ENCODE measurements around the gene PAXX.
A peak's percentile ranks its signal among the peaks of the same experiment; 100 is the strongest.
"Not testable (repeated sequence)": the region's sequence is repeated elsewhere in the genome, so short reads cannot be mapped to it uniquely, and the experiment has no call there.

Gene PAXX

GRCh38 chr9:136983167-136983566 lies 9.1 kb upstream of the PAXX start:
- DNase-seq: no peak

- DNase-seq: no peak
Measured at GRCh38 chr9:136983656-136984314, 8.4 kb upstream of the PAXX start.

GRCh38 chr9:136984464-136985026 lies 7.7 kb upstream of the PAXX start:
- DNase-seq: no peak

GRCh38 chr9:136985027-136985602 lies 7.1 kb upstream of the PAXX start:
- no peak for DNase-seq

GRCh38 chr9:136985853-136986252 lies 6.4 kb upstream of the PAXX start:
- no peak for DNase-seq

- no peak for DNase-seq
Measured at GRCh38 chr9:136988872-136989271, 3.4 kb upstream of the PAXX start.

GRCh38 chr9:136990242-136990911 lies 1.8 kb upstream of the PAXX start:
- DNase-seq: no peak

- DNase-seq: no peak
Measured at GRCh38 chr9:136992819-136993369, 672 bp downstream of the PAXX start.

GRCh38 chr9:136994180-136994887 lies 2.1 kb downstream of the PAXX start:
- no peak for DNase-seq

GRCh38 chr9:136994888-136995230 lies 2.6 kb downstream of the PAXX start:
- DNase-seq: no peak

GRCh38 chr9:136995362-136995761 lies 3.1 kb downstream of the PAXX start:
- no peak for DNase-seq

GRCh38 chr9:136995772-136996311 lies 3.6 kb downstream of the PAXX start:
- DNase-seq: no peak

GRCh38 chr9:136996361-136997292 lies 4.4 kb downstream of the PAXX start, which contains the start of gene CLIC3:
TSS of gene CLIC3 (minus strand) at chr9:136996568. CDS start at chr9:136996543, 25 bp downstream.
- peak in 1 of 2 donors; percentile 21 for DNase-seq

- DNase-seq: no peak
Measured at GRCh38 chr9:136997371-136997770, 5.1 kb downstream of the PAXX start.

GRCh38 chr9:136997830-136998234 lies 5.6 kb downstream of the PAXX start:
- no peak for DNase-seq

- peak; percentile 74 to 87 for DNase-seq
Measured at GRCh38 chr9:137000177-137000930, 8.1 kb downstream of the PAXX start.

- no peak for DNase-seq
Measured at GRCh38 chr9:137001857-137002645, 9.8 kb downstream of the PAXX start.

- no peak for DNase-seq
Measured at GRCh38 chr9:137002646-137003041, 10.4 kb downstream of the PAXX start.

GRCh38 chr9:137004285-137004684 lies 12.1 kb downstream of the PAXX start:
- DNase-seq: not testable (repeated sequence)
